ENCODE data around the gene EVC2.

EVC2 gene

DNA sequence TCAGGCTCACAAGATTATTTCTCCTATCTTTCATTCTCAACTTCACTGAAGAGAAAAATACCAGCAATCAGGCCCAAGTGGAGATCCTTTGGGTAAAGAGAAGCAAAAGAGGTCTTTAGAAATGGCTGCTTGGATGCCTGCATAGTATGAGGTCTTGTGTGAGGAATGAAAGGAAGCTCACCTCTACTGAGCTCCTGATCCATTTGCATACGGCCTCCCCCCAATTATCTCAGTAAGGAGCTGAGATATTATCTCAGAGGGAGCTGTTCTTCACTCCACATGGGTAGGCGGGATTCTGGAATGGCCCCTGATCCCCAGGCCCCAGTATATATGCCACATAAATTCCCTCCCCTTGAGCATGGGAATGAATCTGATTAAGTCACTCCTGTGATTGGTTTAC is 75.8 kb downstream of the EVC2 start:
- no peak overlapping the region for H2BK5ac ChIP-seq (ENCODE audit: low read length)
- whole genome bisulfite sequencing, 2 donors (ENCODE audit: extremely low coverage in 2 of 2, insufficient read length in 2 of 2, insufficient replicate concordance in 1 of 2): no CpG with 5 or more reads among the region's 2 CpGs

DNA sequence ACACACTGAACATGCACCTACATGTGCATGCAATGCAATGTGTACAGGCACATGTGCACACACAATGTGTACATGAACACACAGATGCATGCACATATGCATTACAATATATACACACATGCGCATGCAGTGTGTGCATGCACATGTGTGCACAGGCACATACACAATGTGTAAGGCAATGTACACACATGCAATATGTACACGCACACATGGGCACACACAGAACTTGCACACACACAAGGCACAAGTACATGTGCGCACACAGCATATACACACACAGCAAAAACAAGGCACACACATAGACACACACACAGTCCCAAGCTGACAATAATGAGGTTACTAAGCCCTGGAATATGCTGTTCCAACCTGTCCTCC is 76.3 kb downstream of the EVC2 start:
- Histone ChIP-seq H2BK12ac (ENCODE audit: low read length) (no peak overlapping the region), H4K91ac (ENCODE audit: low read depth, low read length, poor library complexity) (peak overlapping the region; percentile 27), H3K18ac (ENCODE audit: low read length) (no peak overlapping the region), H3K27me3 (ENCODE audit: control insufficient read depth in 3 of 3, insufficient read depth in 3 of 3, low read depth in 1 of 3, low read length in 3 of 3) (no peaks in the 10 kb centered on the region), H3K9ac (ENCODE audit: low read depth, low read length, poor library complexity) (no peak overlapping the region), H3K36me3 (replicated peaks in 1 of 2; ENCODE audit: control insufficient read depth in 2 of 2, insufficient read depth in 2 of 2, low read length in 2 of 2) (peaks cover 0 to 3% of the 10 kb centered on the region in 2 donors), H3K14ac (ENCODE audit: low read length) (no peak overlapping the region), H4K8ac (ENCODE audit: low read depth, low read length) (no peak overlapping the region), H3K27ac (replicated peaks; ENCODE audit: low read length) (no peak overlapping the region), H3K4me2 (ENCODE audit: insufficient read depth, low read length, poor library complexity, severe bottlenecking) (no peak overlapping the region), H3K4ac (ENCODE audit: low read length) (no peak overlapping the region), H3K4me3 (ENCODE audit: low read length in 2 of 2) (no peak overlapping the region), H3K4me1 (ENCODE audit: control insufficient read depth in 2 of 2, insufficient read depth in 1 of 2, low read depth in 1 of 2, low read length in 2 of 2) (no peaks in the 10 kb centered on the region), H3K9me3 (replicated peaks in 1 of 2; ENCODE audit: control insufficient read depth in 2 of 2, insufficient read depth in 1 of 2, low read depth in 1 of 2, low read length in 2 of 2) (no peaks in the 10 kb centered on the region), H2AFZ (ENCODE audit: low read length) (no peak overlapping the region), H2BK120ac (ENCODE audit: low read depth, low read length) (no peak overlapping the region), H2BK15ac (ENCODE audit: low read length) (no peak overlapping the region), H2AK5ac (ENCODE audit: low read depth, low read length) (no peak overlapping the region), H3K79me1 (ENCODE audit: low read depth, low read length) (no peaks in the 10 kb centered on the region), H3K23ac (ENCODE audit: low read depth, low read length, poor library complexity) (no peak overlapping the region), H2BK5ac (ENCODE audit: low read length) (no peak overlapping the region)
- no peak for DNase-seq (ENCODE audit: low spot score)
- no CpG with 5 or more reads among the region's 3 CpGs for WGBS, 2 donors (ENCODE audit: extremely low coverage in 2 of 2, insufficient read length in 2 of 2, insufficient replicate concordance in 1 of 2)

More for the DNA sequence above, 75.8 kb downstream of the EVC2 start:
- H2BK15ac ChIP-seq (ENCODE audit: low read length): no peak overlapping the region
- no peaks in the 10 kb centered on the region for H3K79me1 ChIP-seq (ENCODE audit: low read depth, low read length)
- H2AK5ac ChIP-seq (ENCODE audit: low read depth, low read length): no peak overlapping the region
- no peaks in the 10 kb centered on the region for H3K9me3 ChIP-seq (replicated peaks in 1 of 2; ENCODE audit: control insufficient read depth in 2 of 2, insufficient read depth in 1 of 2, low read depth in 1 of 2, low read length in 2 of 2)
- no peak for DNase-seq (ENCODE audit: low spot score)
- H3K36me3 ChIP-seq (replicated peaks in 1 of 2; ENCODE audit: control insufficient read depth in 2 of 2, insufficient read depth in 2 of 2, low read length in 2 of 2): peaks cover 0 to 3% of the 10 kb centered on the region in 2 donors
- H3K27me3 ChIP-seq (ENCODE audit: control insufficient read depth in 3 of 3, insufficient read depth in 3 of 3, low read depth in 1 of 3, low read length in 3 of 3): no peaks in the 10 kb centered on the region
- H4K91ac ChIP-seq (ENCODE audit: low read depth, low read length, poor library complexity): no peak overlapping the region
- no peak overlapping the region for H4K8ac ChIP-seq (ENCODE audit: low read depth, low read length)
- H2BK120ac ChIP-seq (ENCODE audit: low read depth, low read length): no peak overlapping the region
- no peak overlapping the region for H3K14ac ChIP-seq (ENCODE audit: low read length)
- H2BK12ac ChIP-seq (ENCODE audit: low read length): no peak overlapping the region
- H3K9ac ChIP-seq (ENCODE audit: low read depth, low read length, poor library complexity): no peak overlapping the region
- H2AFZ ChIP-seq (ENCODE audit: low read length): no peak overlapping the region
- no peak overlapping the region for H3K27ac ChIP-seq (replicated peaks; ENCODE audit: low read length)
- no peak overlapping the region for H3K4me3 ChIP-seq (ENCODE audit: low read length in 2 of 2)
- no peaks in the 10 kb centered on the region for H3K4me1 ChIP-seq (ENCODE audit: control insufficient read depth in 2 of 2, insufficient read depth in 1 of 2, low read depth in 1 of 2, low read length in 2 of 2)
- no peak overlapping the region for H3K23ac ChIP-seq (ENCODE audit: low read depth, low read length, poor library complexity)
- H3K4me2 ChIP-seq (ENCODE audit: insufficient read depth, low read length, poor library complexity, severe bottlenecking): no peak overlapping the region
- H3K18ac ChIP-seq (ENCODE audit: low read length): no peak overlapping the region
- no peak overlapping the region for H3K4ac ChIP-seq (ENCODE audit: low read length)

DNA sequence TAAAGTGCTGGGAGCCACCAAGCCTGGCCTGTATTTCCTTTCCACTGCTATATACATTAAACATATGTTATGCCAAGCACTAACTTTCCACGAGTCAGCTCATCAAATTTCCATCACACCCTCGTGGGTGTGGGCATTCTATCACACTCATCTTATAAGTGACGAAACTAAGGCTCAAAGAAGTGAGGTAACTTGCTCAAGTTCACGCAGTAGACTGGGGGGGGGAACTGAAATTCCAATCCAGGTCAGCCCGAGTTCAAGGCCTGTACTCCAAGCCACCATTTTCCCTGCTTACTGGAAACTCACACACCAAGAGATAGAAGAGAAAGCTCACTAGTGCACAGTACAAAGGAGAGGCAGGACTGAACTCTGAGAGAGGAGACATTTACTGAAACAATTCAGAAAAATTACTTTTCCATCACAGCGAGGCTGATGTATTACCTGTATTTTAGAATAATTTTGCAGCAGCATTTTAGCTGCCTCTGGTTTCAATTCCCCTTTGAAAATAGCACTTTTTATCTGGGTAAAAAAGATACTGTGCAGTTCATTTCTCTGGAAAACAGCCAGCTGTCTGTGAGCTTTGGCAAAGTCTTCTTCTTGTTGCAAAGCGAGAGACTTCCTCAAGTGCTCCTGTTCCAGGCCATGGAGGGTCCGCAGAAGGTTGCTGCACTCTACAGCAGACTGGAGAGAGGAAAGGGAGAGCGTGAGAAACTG is 76.8 kb downstream of the EVC2 start:
- H2AFZ ChIP-seq (ENCODE audit: low read length): no peak overlapping the region
- H3K4me3 ChIP-seq (ENCODE audit: low read length in 2 of 2): no peak overlapping the region
- peak overlapping the region; percentile 27 for H4K91ac ChIP-seq (ENCODE audit: low read depth, low read length, poor library complexity)
- no peak overlapping the region for H2BK15ac ChIP-seq (ENCODE audit: low read length)
- no peak overlapping the region for H2BK5ac ChIP-seq (ENCODE audit: low read length)
- no peak overlapping the region for H3K23ac ChIP-seq (ENCODE audit: low read depth, low read length, poor library complexity)
- H3K79me1 ChIP-seq (ENCODE audit: low read depth, low read length): no peaks in the 10 kb centered on the region
- no peak overlapping the region for H4K8ac ChIP-seq (ENCODE audit: low read depth, low read length)
- WGBS, 2 donors (ENCODE audit: extremely low coverage in 2 of 2, insufficient read length in 2 of 2, insufficient replicate concordance in 1 of 2): no CpG with 5 or more reads among the region's 9 CpGs
- no peak overlapping the region for H3K27ac ChIP-seq (replicated peaks; ENCODE audit: low read length)
- H3K4me1 ChIP-seq (ENCODE audit: control insufficient read depth in 2 of 2, insufficient read depth in 1 of 2, low read depth in 1 of 2, low read length in 2 of 2): no peaks in the 10 kb centered on the region
- H2BK120ac ChIP-seq (ENCODE audit: low read depth, low read length): no peak overlapping the region
- H2BK12ac ChIP-seq (ENCODE audit: low read length): no peak overlapping the region
- DNase-seq (ENCODE audit: low spot score): no peak
- H3K9me3 ChIP-seq (replicated peaks in 1 of 2; ENCODE audit: control insufficient read depth in 2 of 2, insufficient read depth in 1 of 2, low read depth in 1 of 2, low read length in 2 of 2): no peaks in the 10 kb centered on the region
- H3K36me3 ChIP-seq (replicated peaks in 1 of 2; ENCODE audit: control insufficient read depth in 2 of 2, insufficient read depth in 2 of 2, low read length in 2 of 2): peaks cover 0 to 3% of the 10 kb centered on the region in 2 donors
- H3K14ac ChIP-seq (ENCODE audit: low read length): no peak overlapping the region
- no peak overlapping the region for H3K4ac ChIP-seq (ENCODE audit: low read length)
- no peak overlapping the region for H3K18ac ChIP-seq (ENCODE audit: low read length)
- H3K4me2 ChIP-seq (ENCODE audit: insufficient read depth, low read length, poor library complexity, severe bottlenecking): no peak overlapping the region
- no peaks in the 10 kb centered on the region for H3K27me3 ChIP-seq (ENCODE audit: control insufficient read depth in 3 of 3, insufficient read depth in 3 of 3, low read depth in 1 of 3, low read length in 3 of 3)
- H3K9ac ChIP-seq (ENCODE audit: low read depth, low read length, poor library complexity): no peak overlapping the region
- H2AK5ac ChIP-seq (ENCODE audit: low read depth, low read length): no peak overlapping the region

DNA sequence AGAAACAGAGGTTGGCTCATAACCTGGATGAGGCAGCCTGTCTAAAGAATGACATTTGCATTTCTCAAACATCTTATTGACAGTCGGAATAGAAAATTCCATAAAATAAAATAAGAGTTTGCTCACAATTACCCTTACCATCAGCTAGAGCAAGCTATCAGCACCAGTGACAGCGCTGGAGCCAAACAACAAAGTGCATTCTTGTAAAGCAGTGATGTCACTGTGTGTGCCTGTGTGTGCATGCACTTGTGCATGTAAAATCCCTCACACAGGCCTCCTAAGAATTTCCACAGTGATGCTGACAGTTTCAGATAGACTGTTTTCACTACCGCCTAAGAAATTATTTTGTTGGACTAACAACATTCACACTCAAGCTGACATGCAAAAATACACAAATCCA is 77.6 kb downstream of the EVC2 start:
- peaks cover 0 to 3% of the 10 kb centered on the region in 2 donors for H3K36me3 ChIP-seq (replicated peaks in 1 of 2; ENCODE audit: control insufficient read depth in 2 of 2, insufficient read depth in 2 of 2, low read length in 2 of 2)
- no peak overlapping the region for H2BK15ac ChIP-seq (ENCODE audit: low read length)
- no peak overlapping the region for H2BK5ac ChIP-seq (ENCODE audit: low read length)
- H3K27ac ChIP-seq (replicated peaks; ENCODE audit: low read length): no peak overlapping the region
- H3K4me3 ChIP-seq (ENCODE audit: low read length in 2 of 2): no peak overlapping the region
- H2AK5ac ChIP-seq (ENCODE audit: low read depth, low read length): no peak overlapping the region
- H2BK12ac ChIP-seq (ENCODE audit: low read length): no peak overlapping the region
- H3K79me1 ChIP-seq (ENCODE audit: low read depth, low read length): no peaks in the 10 kb centered on the region
- H3K23ac ChIP-seq (ENCODE audit: low read depth, low read length, poor library complexity): no peak overlapping the region
- no peak overlapping the region for H3K4ac ChIP-seq (ENCODE audit: low read length)
- H3K18ac ChIP-seq (ENCODE audit: low read length): no peak overlapping the region
- H3K9me3 ChIP-seq (replicated peaks in 1 of 2; ENCODE audit: control insufficient read depth in 2 of 2, insufficient read depth in 1 of 2, low read depth in 1 of 2, low read length in 2 of 2): no peaks in the 10 kb centered on the region
- H4K91ac ChIP-seq (ENCODE audit: low read depth, low read length, poor library complexity): no peak overlapping the region
- H4K8ac ChIP-seq (ENCODE audit: low read depth, low read length): no peak overlapping the region
- no peak overlapping the region for H2BK120ac ChIP-seq (ENCODE audit: low read depth, low read length)
- no peak overlapping the region for H3K4me2 ChIP-seq (ENCODE audit: insufficient read depth, low read length, poor library complexity, severe bottlenecking)
- H3K9ac ChIP-seq (ENCODE audit: low read depth, low read length, poor library complexity): no peak overlapping the region
- no CpG with 5 or more reads among the region's 3 CpGs for WGBS, 2 donors (ENCODE audit: extremely low coverage in 2 of 2, insufficient read length in 2 of 2, insufficient replicate concordance in 1 of 2)
- DNase-seq (ENCODE audit: low spot score): no peak
- H3K4me1 ChIP-seq (ENCODE audit: control insufficient read depth in 2 of 2, insufficient read depth in 1 of 2, low read depth in 1 of 2, low read length in 2 of 2): no peaks in the 10 kb centered on the region
- no peak overlapping the region for H2AFZ ChIP-seq (ENCODE audit: low read length)
- H3K27me3 ChIP-seq (ENCODE audit: control insufficient read depth in 3 of 3, insufficient read depth in 3 of 3, low read depth in 1 of 3, low read length in 3 of 3): no peaks in the 10 kb centered on the region
- H3K14ac ChIP-seq (ENCODE audit: low read length): no peak overlapping the region

All from neuronal stem cell (in vitro differentiated cells).